ENCODE results near the gene ZC3H11A. TPM values are rescaled to one million over a fixed set of nuclear protein-coding genes. Genes with fewer than 3 reads are reported as not detected.
A peak's percentile ranks its signal among the peaks of the same experiment; 100 is the strongest.

The ZC3H11A gene
- total RNA-seq, 1 donor from 2014 or later, result 142 TPM

DNA sequence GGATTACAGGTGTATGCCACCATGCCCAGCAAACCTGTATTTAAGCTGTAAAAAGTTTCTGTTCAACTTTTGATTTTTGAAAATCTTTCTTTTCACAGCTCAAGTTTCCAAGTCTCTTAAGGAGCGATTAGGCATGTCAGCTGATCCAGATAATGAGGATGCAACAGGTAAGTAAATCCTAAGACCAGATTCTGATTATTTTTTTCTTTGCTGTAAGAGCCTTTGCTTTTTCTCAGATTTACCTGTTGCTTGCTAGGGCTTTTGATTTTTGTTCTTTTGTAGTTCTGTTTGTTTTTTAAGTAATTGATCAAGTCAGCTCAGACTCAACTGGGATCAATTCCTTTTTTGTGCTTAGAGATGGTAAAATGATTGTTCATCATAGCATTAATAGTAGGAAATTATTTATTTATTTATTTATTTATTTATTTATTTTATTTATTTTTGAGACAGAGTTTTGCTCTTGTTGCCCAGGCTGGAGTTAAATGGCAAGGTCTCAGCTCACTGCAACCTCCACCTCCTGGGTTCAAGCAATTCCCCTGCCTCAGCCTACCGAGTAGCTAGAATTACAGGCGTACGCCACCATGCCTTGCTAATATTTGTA, 44.9 kb downstream of the ZC3H11A start:
- Histone ChIP-seq H3K4me1 (no peaks in the 10 kb centered on the region), H3F3A (ENCODE audit: low read depth) (no peaks in the 10 kb centered on the region), H3K79me2 (ENCODE audit: low read depth) (peaks cover 4% of the 10 kb centered on the region), H3K4me3 (no peak overlapping the region), H3K27ac (no peak overlapping the region), H2AFZ (replicated peaks) (no peak overlapping the region), H3K9me3 (ENCODE audit: low read depth) (peaks cover 5% of the 10 kb centered on the region), H4K20me1 (ENCODE audit: low read depth) (no peaks in the 10 kb centered on the region), H3K4me2 (no peak overlapping the region), H3K9ac (no peak overlapping the region), H3K27me3 (no peaks in the 10 kb centered on the region), H3K36me3 (peaks cover 55% of the 10 kb centered on the region)
- Mint-ChIP-seq H3K9me3 (peaks cover 2% of the 10 kb centered on the region), H3K27ac (no peak overlapping the region), H3K27me3 (ENCODE audit: insufficient read depth, low read depth) (peaks cover 2% of the 10 kb centered on the region), H3K36me3 (peaks cover 46% of the 10 kb centered on the region), H3K4me3 (no peak overlapping the region), H3K4me1 (no peaks in the 10 kb centered on the region)
- DNase-seq (ENCODE audit: low spot score), result no peak
- no peak for TF ChIP-seq EZH2 (IDR thresholded peaks at IDR 0.05)

- Histone ChIP-seq H3K4me3 (no peak overlapping the region), H3K79me2 (ENCODE audit: low read depth) (peaks cover 4% of the 10 kb centered on the region), H3K9ac (no peak overlapping the region), H3F3A (ENCODE audit: low read depth) (no peaks in the 10 kb centered on the region), H3K4me1 (no peaks in the 10 kb centered on the region), H3K36me3 (peaks cover 45% of the 10 kb centered on the region), H3K4me2 (no peak overlapping the region), H2AFZ (replicated peaks) (no peak overlapping the region), H3K27ac (no peak overlapping the region), H3K9me3 (ENCODE audit: low read depth) (peaks cover 5% of the 10 kb centered on the region), H4K20me1 (ENCODE audit: low read depth) (no peaks in the 10 kb centered on the region), H3K27me3 (no peaks in the 10 kb centered on the region)
- H3K9me3 Mint-ChIP-seq, result peaks cover 2% of the 10 kb centered on the region
- H3K4me3 Mint-ChIP-seq, result no peak overlapping the region
- H3K27me3 Mint-ChIP-seq (ENCODE audit: insufficient read depth, low read depth), result no peaks in the 10 kb centered on the region
- peaks cover 52% of the 10 kb centered on the region for H3K36me3 Mint-ChIP-seq
- H3K4me1 Mint-ChIP-seq, result no peaks in the 10 kb centered on the region
- TF ChIP-seq, protein P1, sequence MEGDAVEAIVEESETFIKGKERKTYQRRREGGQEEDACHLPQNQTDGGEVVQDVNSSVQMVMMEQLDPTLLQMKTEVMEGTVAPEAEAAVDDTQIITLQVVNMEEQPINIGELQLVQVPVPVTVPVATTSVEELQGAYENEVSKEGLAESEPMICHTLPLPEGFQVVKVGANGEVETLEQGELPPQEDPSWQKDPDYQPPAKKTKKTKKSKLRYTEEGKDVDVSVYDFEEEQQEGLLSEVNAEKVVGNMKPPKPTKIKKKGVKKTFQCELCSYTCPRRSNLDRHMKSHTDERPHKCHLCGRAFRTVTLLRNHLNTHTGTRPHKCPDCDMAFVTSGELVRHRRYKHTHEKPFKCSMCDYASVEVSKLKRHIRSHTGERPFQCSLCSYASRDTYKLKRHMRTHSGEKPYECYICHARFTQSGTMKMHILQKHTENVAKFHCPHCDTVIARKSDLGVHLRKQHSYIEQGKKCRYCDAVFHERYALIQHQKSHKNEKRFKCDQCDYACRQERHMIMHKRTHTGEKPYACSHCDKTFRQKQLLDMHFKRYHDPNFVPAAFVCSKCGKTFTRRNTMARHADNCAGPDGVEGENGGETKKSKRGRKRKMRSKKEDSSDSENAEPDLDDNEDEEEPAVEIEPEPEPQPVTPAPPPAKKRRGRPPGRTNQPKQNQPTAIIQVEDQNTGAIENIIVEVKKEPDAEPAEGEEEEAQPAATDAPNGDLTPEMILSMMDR (IDR thresholded peaks at IDR 0.05), result no peak
- no peak for TF ChIP-seq EZH2phosphoT487 (IDR thresholded peaks at IDR 0.05)
- no peak overlapping the region for H3K27ac Mint-ChIP-seq
- no peak for DNase-seq (ENCODE audit: low spot score)
These were observed 47.1 kb downstream of the ZC3H11A start for GRCh38 chr1:203842559-203842876.

GRCh38 chr1:203843435-203843834, 48.0 kb downstream of the ZC3H11A start:
- H4K20me1 ChIP-seq (ENCODE audit: low read depth), result no peaks in the 10 kb centered on the region
- H3K9me3 ChIP-seq (ENCODE audit: low read depth), result peaks cover 5% of the 10 kb centered on the region
- H3K4me1 Mint-ChIP-seq, result no peaks in the 10 kb centered on the region
- H3K27me3 Mint-ChIP-seq (ENCODE audit: insufficient read depth, low read depth), result no peaks in the 10 kb centered on the region
- no peak for DNase-seq (ENCODE audit: low spot score)
- peaks cover 2% of the 10 kb centered on the region for H3K9me3 Mint-ChIP-seq
- H3K36me3 ChIP-seq, result peaks cover 46% of the 10 kb centered on the region
- no peaks in the 10 kb centered on the region for H3K4me1 ChIP-seq
- H2AFZ ChIP-seq (replicated peaks), result no peak overlapping the region
- H3K27me3 ChIP-seq, result no peaks in the 10 kb centered on the region
- no peak overlapping the region for H3K4me3 Mint-ChIP-seq
- H3F3A ChIP-seq (ENCODE audit: low read depth), result no peaks in the 10 kb centered on the region
- H3K79me2 ChIP-seq (ENCODE audit: low read depth), result peaks cover 4% of the 10 kb centered on the region
- H3K9ac ChIP-seq, result no peak overlapping the region
- no peak overlapping the region for H3K27ac ChIP-seq
- no peak overlapping the region for H3K4me3 ChIP-seq
- peaks cover 47% of the 10 kb centered on the region for H3K36me3 Mint-ChIP-seq
- H3K4me2 ChIP-seq, result no peak overlapping the region
- H3K27ac Mint-ChIP-seq, result no peak overlapping the region
- TF ChIP-seq, protein P1 (IDR thresholded peaks at IDR 0.05), result no peak
- TF ChIP-seq EZH2phosphoT487 (IDR thresholded peaks at IDR 0.05), result no peak
- no peak for TF ChIP-seq EZH2 (IDR thresholded peaks at IDR 0.05)

Small RNA genes within 50 kb of the gene (small RNA-seq; reads per million reads assigned to genes)
- 0.41 reads per million, percentile 44 among the genes with 10 or more reads in this experiment for gene ZC3H11A

Other genes with a start within 250 kb of the ZC3H11A start
- gene ATP2B4, start 168.8 kb upstream of the ZC3H11A start, total RNA-seq (ENCODE audit: low replicate concordance), result 39.6 and 39.8 TPM in 2 replicates
- gene LAX1, start 30.4 kb upstream of the ZC3H11A start, total RNA-seq (ENCODE audit: low replicate concordance), result not detected in 2 replicates
- 6.9 and 10.3 TPM in 2 replicates for gene ZBED6, start within 50 bp of the ZC3H11A start, total RNA-seq (ENCODE audit: low replicate concordance)
- 239 and 430 TPM in 2 replicates for gene SNRPE, start 66.0 kb downstream of the ZC3H11A start, total RNA-seq (ENCODE audit: low replicate concordance)

All from neural progenitor cell (in vitro differentiated cells).